ENCODE data around the gene STK4.

DNA sequence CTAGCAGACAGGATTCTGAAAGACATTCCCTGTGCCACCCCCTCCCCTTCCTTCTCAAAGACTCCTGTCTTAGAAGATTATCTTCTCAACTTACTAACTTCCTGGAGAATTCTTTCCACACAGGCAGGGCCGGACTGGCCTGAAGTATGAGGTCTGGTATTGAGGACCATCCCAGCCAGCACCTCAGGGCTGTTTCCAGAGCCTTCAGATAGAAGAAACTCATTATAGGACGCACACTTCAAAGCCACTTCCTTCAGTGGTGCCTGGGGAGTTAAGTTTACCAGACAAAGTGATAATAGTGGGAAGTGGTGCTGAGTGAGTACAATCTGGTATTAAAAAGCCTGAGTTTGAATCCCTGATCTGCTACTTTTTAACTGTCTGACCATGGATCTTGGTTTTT, 119.0 kb downstream of the STK4 start:
- no peak for TF ChIP-seq CTCF (IDR thresholded peaks at IDR 0.05; ENCODE audit: extremely low read depth in 1 of 2, insufficient read depth in 1 of 2, low read depth in 1 of 2, low read length in 2 of 2)
- no peak for TF ChIP-seq POLR2A (IDR thresholded peaks at IDR 0.05; ENCODE audit: low read depth, low read length)

All from endothelial cell of umbilical vein (primary cell).